ENCODE measurements around the gene TAS1R1. TPM values are rescaled to one million over a fixed set of nuclear protein-coding genes. Genes with fewer than 3 reads are reported as not detected.

The TAS1R1 gene
- total and polyA plus RNA-seq, 9 of the 15 experiments (the other 6 are each of a cell fraction or from before 2014, with no cell fraction given), result 0.06 TPM; not detected in 8

- Histone ChIP-seq H3K9ac (ENCODE audit: insufficient read depth in 1 of 2, low read depth in 2 of 2, low read length in 2 of 2) (peak overlapping the region in 1 of 2 experiments; percentile 82; a peak in 2 of 4 replicates), H3K9me1 (ENCODE audit: control insufficient read depth, insufficient read depth, low read length) (peaks cover 19% of the 10 kb centered on the region), H3K4me1 (replicated peaks in 1 of 2; ENCODE audit: control insufficient read depth in 2 of 2, insufficient read depth in 2 of 2, low read length in 2 of 2) (peaks cover 36 to 72% of the 10 kb centered on the region in 2 experiments; a peak in 4 of 5 replicates), H2AFZ (ENCODE audit: low read depth, low read length) (no peak overlapping the region), H3K36me3 (ENCODE audit: control insufficient read depth, insufficient read depth, low read length) (peaks cover 67% of the 10 kb centered on the region; the same call in 2 of the 3 replicates), H3K4me3 (no peak overlapping the region), H3K79me2 (ENCODE audit: control insufficient read depth, insufficient read depth, low read length) (peaks cover 40% of the 10 kb centered on the region), H3K9me3 (replicated peaks; ENCODE audit: control insufficient read depth, insufficient read depth, low read depth, low read length) (no peaks in the 10 kb centered on the region), H3K27me3 (ENCODE audit: control insufficient read depth in 2 of 2, insufficient read depth in 2 of 2, low read length in 2 of 2) (no peaks in the 10 kb centered on the region), H4K20me1 (replicated peaks; ENCODE audit: control insufficient read depth, insufficient read depth, low read length) (peaks cover 33% of the 10 kb centered on the region), H3K4me2 (ENCODE audit: insufficient read depth, low read length) (peak overlapping the region; percentile 48), H3K27ac (ENCODE audit: extremely low read depth, low read depth, low read length) (peak overlapping the region; percentile 13; the same call in 2 of the 3 replicates)
- DNase-seq (ENCODE audit: extremely low read depth in 1 of 4, low spot score in 3 of 4) (peak in 2 of 4 experiments; percentile 48 to 57), ATAC-seq (peak; percentile 8), FAIRE-seq (no peak)
- intact Hi-C loops (cut with micrococcal nuclease) (no loop called here), in situ Hi-C loops (cut with MboI) (no loop called here)
- WGBS (ENCODE audit: insufficient coverage, low coverage, missing lambda C conversion rate), result 32% methylated on average over 10 of the region's 12 CpGs
- ChIA-PET CTCF (ENCODE audit: low intra/inter-chr PET ratio) (no interaction called here), POLR2A (interaction anchor here (0.5 to 13.4 kb wide), 3 partner anchors 15 to 85 kb away, joined by 3 to 221 read pairs (median 3); partner anchors contain the start of gene KLHL21)
- BruUV-seq (replicated peaks), result no TSS peak
- TF ChIP-seq NKRF (IDR thresholded peaks at IDR 0.05; ENCODE audit: borderline replicate concordance) (peak; percentile 44; the same call in 1 of the 2 replicates), ZBTB2 (IDR thresholded peaks at IDR 0.05) (no peak), POLR2B (IDR thresholded peaks at IDR 0.05; ENCODE audit: low read depth, partially characterized antibody) (peak; percentile 8), POLR2G (IDR thresholded peaks at IDR 0.05; ENCODE audit: low read depth, low read length) (peak; percentile 59), ARID1B (IDR thresholded peaks at IDR 0.05) (0 out of 2 replicates have a peak, but pooled peaks have one; percentile 1), MYC (IDR thresholded peaks at IDR 0.05; ENCODE audit: low read depth, low read length) (peak; percentile 25; the same call in 1 of the 2 replicates), MYC (CRISPR knock-in tag; IDR thresholded peaks at IDR 0.05; ENCODE audit: borderline replicate concordance, low read depth) (no peak), POLR2AphosphoS5 (IDR thresholded peaks at IDR 0.05; ENCODE audit: control insufficient read depth, insufficient read depth, low read depth, low read length) (peak; percentile 5; the same call in 1 of the 2 replicates), SRSF1 (IDR thresholded peaks at IDR 0.05; ENCODE audit: low read depth, low read length) (no peak), HMG20A (CRISPR knock-in tag; conservative IDR thresholded peaks at IDR 0.05) (no peak), SMAD3 (CRISPR knock-in tag; conservative IDR thresholded peaks at IDR 0.05) (no peak), SIN3A (IDR thresholded peaks at IDR 0.05; ENCODE audit: borderline replicate concordance in 2 of 2, control insufficient read depth in 1 of 2, low read depth in 2 of 2, low read length in 2 of 2) (peak in 1 of 2 experiments; percentile 51; a peak in 1 of 4 replicates)
- TF ChIP-seq, protein P1, sequence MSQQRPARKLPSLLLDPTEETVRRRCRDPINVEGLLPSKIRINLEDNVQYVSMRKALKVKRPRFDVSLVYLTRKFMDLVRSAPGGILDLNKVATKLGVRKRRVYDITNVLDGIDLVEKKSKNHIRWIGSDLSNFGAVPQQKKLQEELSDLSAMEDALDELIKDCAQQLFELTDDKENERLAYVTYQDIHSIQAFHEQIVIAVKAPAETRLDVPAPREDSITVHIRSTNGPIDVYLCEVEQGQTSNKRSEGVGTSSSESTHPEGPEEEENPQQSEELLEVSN (IDR thresholded peaks at IDR 0.05; ENCODE audit: borderline replicate concordance in 1 of 2, extremely low read depth in 1 of 2, insufficient read depth in 1 of 2, insufficient read length in 1 of 2, low read depth in 1 of 2, low read length in 1 of 2, poor library complexity in 1 of 2, severe bottlenecking in 1 of 2), result peak in 1 of 2 experiments; percentile 62
Measured at GRCh38 chr1:6585081-6585722, 30.1 kb downstream of the TAS1R1 start.
